Fibroblast of pulmonary artery (primary cell): ENCODE data around the gene TTC36.
A peak's percentile ranks its signal among the peaks of the same experiment; 100 is the strongest.
"Not testable (repeated sequence)": the region's sequence is repeated elsewhere in the genome, so short reads cannot be mapped to it uniquely, and the experiment has no call there.

Source experiments
- DNase-seq: peaks from one replicate; pipeline ENCODE4 v3.0.0-alpha.2; 2010; ENCODE audit warnings: low read depth
- H3K4me3 ChIP-seq: replicated peaks from 2 replicates; pipeline ENCODE4 v1.5.1; 2011; ENCODE audit warnings: low read depth, mild to moderate bottlenecking, control low read depth, low read length, moderate library complexity
- TF ChIP-seq, protein P1 (sequence below): IDR thresholded peaks from 2 replicates; pipeline ENCODE4 v1.5.1; 2011; ENCODE audit warnings: mild to moderate bottlenecking, control low read depth, low read length, inconsistent platforms; ENCODE audit errors: missing control alignments

Gene TTC36

GRCh38 chr11:118560806-118561205, 33.5 kb downstream of the TTC36 start:
- TF ChIP-seq, protein P1, sequence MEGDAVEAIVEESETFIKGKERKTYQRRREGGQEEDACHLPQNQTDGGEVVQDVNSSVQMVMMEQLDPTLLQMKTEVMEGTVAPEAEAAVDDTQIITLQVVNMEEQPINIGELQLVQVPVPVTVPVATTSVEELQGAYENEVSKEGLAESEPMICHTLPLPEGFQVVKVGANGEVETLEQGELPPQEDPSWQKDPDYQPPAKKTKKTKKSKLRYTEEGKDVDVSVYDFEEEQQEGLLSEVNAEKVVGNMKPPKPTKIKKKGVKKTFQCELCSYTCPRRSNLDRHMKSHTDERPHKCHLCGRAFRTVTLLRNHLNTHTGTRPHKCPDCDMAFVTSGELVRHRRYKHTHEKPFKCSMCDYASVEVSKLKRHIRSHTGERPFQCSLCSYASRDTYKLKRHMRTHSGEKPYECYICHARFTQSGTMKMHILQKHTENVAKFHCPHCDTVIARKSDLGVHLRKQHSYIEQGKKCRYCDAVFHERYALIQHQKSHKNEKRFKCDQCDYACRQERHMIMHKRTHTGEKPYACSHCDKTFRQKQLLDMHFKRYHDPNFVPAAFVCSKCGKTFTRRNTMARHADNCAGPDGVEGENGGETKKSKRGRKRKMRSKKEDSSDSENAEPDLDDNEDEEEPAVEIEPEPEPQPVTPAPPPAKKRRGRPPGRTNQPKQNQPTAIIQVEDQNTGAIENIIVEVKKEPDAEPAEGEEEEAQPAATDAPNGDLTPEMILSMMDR, result no peak
- no peak overlapping the region for H3K4me3 ChIP-seq

GRCh38 chr11:118565051-118565450, 37.8 kb downstream of the TTC36 start:
- TF ChIP-seq, protein P1, result no peak
- DNase-seq, result peak; percentile 31
- H3K4me3 ChIP-seq, result peak overlapping the region; percentile 71

More at GRCh38 chr11:118560806-118561205, 33.5 kb downstream of the TTC36 start:
- DNase-seq, result no peak

DNA sequence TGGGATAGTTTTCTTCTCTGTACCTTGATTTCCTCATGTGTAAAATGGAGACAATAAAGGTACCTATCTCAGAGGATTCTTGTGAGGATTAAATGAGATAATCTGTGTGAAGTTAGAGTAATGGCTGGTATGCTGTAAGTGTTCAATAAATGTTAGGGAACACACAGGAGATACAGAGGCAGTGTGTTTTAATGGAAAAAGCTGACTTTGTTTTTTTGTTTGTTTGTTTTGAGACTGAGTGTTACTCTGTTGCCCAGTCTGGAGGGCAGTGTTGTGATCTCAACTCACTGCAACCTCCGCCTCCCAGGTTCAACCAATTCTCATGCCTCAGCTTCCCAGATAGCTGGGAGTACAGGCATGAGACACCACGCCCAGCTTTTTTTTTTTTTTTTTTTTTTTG, 42.4 kb downstream of the TTC36 start:
- TF ChIP-seq, protein P1, result no peak
- H3K4me3 ChIP-seq, result no peak overlapping the region
- no peak for DNase-seq

- TF ChIP-seq, protein P1, result no peak
- no peak for DNase-seq
- H3K4me3 ChIP-seq, result no peak overlapping the region
Measured at GRCh38 chr11:118570787-118571186, 43.5 kb downstream of the TTC36 start.

GRCh38 chr11:118571701-118572060, 44.4 kb downstream of the TTC36 start:
- DNase-seq, result not testable (repeated sequence)
- peak overlapping the region; percentile 97 for H3K4me3 ChIP-seq

- peak within 1 kb of the TSS; percentile 97 for H3K4me3 ChIP-seq
- DNase-seq, result peak; percentile 77
- TF ChIP-seq, protein P1, result no peak
Measured at GRCh38 chr11:118572061-118572980, 45.0 kb downstream of the TTC36 start, which contains the start of gene ARCN1. Gene ARCN1, plus strand, starts transcription at chr11:118572409. Its CDS starts 139 bp downstream, at chr11:118572548.

- DNase-seq, result peak; percentile 40
- TF ChIP-seq, protein P1, result no peak
- peak overlapping the region; percentile 97 for H3K4me3 ChIP-seq
Measured at GRCh38 chr11:118572981-118573550, 45.8 kb downstream of the TTC36 start.
